GM21737 (cell line): Measurements from ENCODE around the gene PCGF3.

Source experiments
- ATAC-seq: cut with Tn5 transposase; IDR thresholded peaks from one replicate; pipeline ENCODE4 v1.9.1; 2021; ENCODE audit warnings: mild to moderate bottlenecking, moderate library complexity; ENCODE audit not compliant: unreplicated experiment

PCGF3 gene

GRCh38 chr4:703336-704197 lies 2.1 kb upstream of the PCGF3 start:
- no peak for ATAC-seq

GRCh38 chr4:704198-704891 lies 1.3 kb upstream of the PCGF3 start:
- ATAC-seq, result no peak

GRCh38 chr4:704971-705277 lies 708 bp upstream of the PCGF3 start:
- no peak for ATAC-seq

GRCh38 chr4:706083-706633 lies 526 bp downstream of the PCGF3 start:
- ATAC-seq, result peak; percentile 5

- no peak for ATAC-seq
Observed at GRCh38 chr4:706834-707598, 1.4 kb downstream of the PCGF3 start.

DNA sequence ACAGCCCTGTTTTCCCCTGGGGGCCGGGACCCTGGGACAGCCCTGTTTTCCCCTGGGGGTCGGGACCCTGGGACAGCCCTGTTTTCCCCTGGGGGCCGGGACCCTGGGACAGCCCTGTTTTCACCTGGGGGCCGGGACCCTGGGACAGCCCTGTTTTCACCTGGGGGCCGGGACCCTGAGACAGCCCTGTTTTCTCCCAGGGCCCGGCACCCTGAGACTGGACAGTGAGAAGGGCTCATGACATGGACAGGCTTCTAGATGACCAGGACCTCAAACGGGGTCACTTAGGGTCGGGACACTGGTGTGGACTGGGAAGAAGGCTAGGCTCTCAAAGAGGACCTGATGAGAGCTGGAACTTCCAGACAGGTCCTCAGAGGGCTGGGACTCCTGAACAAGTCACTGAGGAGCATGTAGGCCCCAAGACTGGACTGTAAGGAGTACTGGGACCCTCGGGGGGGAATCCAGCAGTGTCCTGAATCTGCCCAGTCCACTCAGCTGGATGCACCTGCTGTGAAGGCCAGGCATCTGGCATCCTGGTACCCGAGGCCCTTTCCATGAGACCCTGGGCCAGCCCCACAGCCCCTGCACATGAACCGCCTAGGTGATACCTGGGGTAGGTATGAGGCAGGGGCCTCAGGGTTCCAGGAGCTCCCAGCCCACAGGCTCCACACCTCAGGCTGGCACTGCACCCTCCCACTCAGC lies 2.4 kb downstream of the PCGF3 start:
- ATAC-seq, result no peak

DNA sequence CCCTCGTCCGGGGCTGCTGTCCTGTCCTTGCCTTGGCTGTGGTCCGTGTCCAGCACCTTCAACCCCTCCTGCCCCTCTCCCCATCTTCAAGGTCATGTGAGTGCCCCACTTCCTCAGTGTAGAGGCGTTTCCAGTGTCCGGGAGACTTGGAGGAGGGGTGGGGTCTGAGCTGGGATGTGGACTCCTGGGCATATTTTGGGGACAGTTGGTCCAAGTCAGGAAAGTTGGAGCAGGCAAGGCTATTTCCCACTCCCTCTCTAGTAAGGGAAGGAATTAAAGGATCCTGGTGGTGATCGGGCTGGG lies 3.0 kb downstream of the PCGF3 start:
- ATAC-seq, result no peak

DNA sequence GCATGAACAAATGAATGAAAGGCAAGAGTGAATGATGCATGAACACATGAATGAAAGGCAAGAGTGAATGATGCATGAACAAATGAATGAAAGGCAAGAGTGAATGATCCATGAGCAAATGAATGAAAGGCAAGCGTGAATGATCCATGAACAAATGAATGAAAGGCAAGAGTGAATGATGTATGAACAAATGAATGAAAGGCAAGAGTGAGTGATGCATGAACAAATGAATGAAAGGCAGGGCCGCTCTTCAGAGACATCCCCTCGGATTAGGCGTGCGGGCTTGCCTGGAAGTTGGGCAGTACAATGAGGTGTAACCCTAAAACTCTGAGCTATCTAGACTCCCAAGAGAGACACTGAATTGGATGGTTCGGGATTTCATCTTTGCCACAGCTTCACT lies 3.7 kb downstream of the PCGF3 start:
- ATAC-seq, result no peak

- ATAC-seq, result no peak
Observed at GRCh38 chr4:710116-710515, 4.5 kb downstream of the PCGF3 start.

DNA sequence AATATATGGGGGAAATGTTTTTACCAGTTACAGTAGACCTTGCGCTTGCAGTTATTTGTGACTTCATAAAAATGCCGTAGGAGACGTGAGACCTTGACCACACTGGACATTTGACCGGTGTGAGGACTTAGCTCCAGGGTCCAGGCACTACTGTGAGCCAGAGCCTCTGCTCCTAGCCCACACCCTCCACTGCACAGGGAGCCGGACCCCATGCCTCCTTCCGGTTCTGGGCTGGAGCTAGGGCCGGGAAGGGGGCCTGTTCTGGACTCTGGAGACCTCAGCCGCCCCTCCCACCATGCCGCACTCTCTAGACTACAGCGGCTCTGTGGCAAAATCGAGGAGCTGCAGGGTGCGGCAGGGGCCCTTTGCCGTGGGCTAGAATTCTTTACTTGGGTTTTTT lies 5.3 kb downstream of the PCGF3 start:
- ATAC-seq, result no peak

DNA sequence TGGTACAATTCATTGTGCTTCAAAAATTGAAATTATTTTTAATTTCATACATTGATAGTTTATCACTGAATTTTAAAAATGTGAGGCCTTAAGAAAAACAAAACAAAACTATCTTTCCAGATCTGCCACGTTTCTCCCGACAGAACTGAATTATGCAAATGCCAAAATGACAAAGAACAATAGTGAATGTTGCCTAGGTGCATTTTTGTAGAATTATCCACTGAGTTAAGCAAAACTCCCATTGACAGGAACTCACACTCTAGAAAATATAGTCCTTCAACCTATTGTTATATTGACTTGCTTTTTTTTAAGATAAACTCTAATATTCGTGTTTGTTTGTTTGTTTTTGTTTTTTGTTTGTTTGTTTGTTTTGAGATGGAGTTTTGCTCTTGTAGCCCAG lies 6.5 kb downstream of the PCGF3 start:
- ATAC-seq, result no peak

GRCh38 chr4:712916-713632 lies 7.4 kb downstream of the PCGF3 start:
- no peak for ATAC-seq

- no peak for ATAC-seq
Observed at GRCh38 chr4:714087-714486, 8.5 kb downstream of the PCGF3 start.

GRCh38 chr4:717601-718320 lies 12.1 kb downstream of the PCGF3 start:
- no peak for ATAC-seq

DNA sequence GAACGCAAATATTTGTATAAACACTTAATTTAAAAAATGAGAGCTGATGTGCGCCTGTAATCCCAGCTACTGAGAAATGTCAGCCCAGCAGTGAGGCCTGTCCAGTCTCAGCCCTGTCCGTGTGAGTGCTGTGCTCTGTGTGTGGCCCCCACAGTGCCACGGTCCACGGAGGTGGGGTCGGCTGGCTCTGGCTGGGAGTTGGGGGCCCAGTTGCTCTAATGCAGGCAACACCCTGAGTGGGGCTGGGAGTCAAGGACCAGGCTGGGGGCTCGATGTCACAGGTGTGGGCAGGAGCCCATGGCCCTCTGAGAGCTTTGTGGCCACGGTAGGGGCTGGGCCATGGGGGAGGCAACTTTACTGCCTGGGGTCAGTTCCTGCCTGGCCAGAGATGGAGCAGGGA lies 12.8 kb downstream of the PCGF3 start:
- ATAC-seq, result no peak

DNA sequence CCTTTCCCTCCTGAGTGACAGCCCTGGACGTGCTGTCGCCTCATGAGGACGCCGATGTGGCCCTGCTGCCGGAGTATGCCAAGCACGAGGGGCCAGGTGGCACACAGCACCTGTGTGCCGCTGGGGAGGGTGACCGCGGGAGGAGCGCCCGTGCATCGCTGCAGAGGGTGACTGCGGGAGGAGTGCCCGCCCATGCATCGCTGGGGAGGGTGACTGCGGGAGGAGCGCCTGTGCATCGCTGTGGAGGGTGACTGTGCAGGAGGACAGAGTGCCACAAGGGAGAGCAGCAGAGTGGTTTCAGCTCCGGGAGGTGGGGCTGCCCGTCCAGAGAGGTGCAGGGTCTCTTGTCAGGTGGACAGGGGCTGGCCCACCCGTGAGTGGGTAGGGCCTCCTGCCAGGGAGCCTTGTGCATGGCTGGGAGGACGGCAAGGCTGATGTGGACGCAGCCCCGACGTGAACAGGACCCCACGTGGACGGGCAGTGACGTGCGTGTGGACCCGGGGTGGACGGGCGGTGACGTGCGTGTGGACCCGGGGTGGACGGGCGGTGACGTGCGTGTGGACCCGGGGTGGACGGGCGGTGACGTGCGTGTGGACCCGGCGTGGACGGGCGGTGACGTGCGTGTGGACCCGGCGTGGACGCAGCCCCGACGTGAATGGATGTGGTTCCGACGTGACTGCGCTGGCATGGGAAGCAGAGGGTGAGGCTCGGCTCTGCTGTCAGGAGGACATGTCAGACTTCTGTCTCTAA lies 14.7 kb downstream of the PCGF3 start:
- no peak for ATAC-seq

DNA sequence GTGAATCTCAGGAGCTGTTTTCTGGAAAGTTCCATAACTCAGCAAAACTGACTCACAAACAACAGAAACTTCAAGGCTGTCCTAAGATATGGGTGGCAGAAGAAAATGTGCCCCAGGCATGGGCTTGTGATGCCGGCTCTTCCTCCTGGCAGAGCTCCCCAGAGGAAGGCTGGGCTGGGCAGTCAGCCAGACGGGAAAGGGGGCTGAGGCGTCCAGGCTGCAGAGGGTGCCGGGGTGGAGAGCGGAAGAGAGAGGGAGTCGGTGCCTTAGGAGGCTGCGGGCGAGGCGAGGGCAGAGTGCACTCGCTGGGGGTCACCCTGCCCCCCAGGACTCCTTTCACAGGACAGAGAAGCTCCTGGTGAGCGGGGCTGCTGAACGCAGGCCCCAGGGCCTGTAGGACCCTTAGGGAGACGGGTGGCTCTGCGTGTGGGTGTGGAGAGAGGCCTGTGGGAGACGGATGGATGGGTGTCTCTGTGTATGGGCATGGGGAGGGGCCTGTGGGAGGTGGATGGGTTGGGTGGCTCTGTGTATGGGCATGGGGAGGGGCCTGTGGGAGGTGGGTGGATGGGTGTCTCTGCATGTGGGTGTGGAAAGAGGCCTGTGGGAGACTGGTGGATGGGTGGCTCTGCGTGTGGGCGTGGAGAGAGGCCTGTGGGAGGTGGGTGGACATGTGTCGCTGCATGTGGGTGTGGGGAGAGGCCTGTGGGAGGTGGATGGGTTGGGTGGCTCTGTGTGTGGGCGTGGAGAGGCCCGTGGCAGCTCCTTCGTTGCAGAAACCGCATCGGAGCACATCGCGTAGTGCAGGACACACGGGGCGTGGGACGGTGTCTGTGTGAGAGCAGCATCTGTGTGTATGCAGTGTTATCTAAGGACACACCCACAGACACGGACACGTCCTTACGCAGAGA lies 15.9 kb downstream of the PCGF3 start:
- no peak for ATAC-seq

GRCh38 chr4:722169-722725 lies 16.6 kb downstream of the PCGF3 start:
- no peak for ATAC-seq
